WTC11 (cell line): ENCODE data around the gene FOXJ1. TPM values are rescaled to one million over a fixed set of nuclear protein-coding genes. Genes with fewer than 3 reads are reported as not detected.
A peak's percentile ranks its signal among the peaks of the same experiment; 100 is the strongest.

Source experiments
- ATAC-seq: fragments of 200-7000 bp; cut with Tn5 transposase; 2 replicates; pipeline ENCODE4 v1.10.0; 2021; ENCODE audit warnings: mild to moderate bottlenecking, moderate library complexity
- CTCF ChIA-PET: fragments of 300-600 bp; sonication (Branson Sonifier 250); formaldehyde crosslinking; loops from one replicate; lab custom pipeline; 2021; ENCODE audit warnings: antibody characterized with exemption; lab: Charles Lee
- POLR2A ChIA-PET: fragments of 350-600 bp; sonication (Branson Sonifier 250); formaldehyde crosslinking; loops from one replicate; lab custom pipeline; 2021; ENCODE audit warnings: antibody characterized with exemption; lab: Charles Lee
- DNase-seq: peaks from one replicate; pipeline ENCODE4 v3.0.0; 2021; ENCODE audit warnings: low spot score
- H3K27ac Mint-ChIP-seq: 2 replicates; pipeline ENCODE4 v1.8.0; 2021; ENCODE audit warnings: mixed read lengths
- H3K27me3 Mint-ChIP-seq: 2 replicates; pipeline ENCODE4 v1.8.0; 2021; ENCODE audit warnings: low read depth, mild to moderate bottlenecking, moderate library complexity, mixed read lengths
- H3K36me3 Mint-ChIP-seq: 2 replicates; pipeline ENCODE4 v1.8.0; 2021; ENCODE audit warnings: mixed read lengths
- H3K4me1 Mint-ChIP-seq: 2 replicates; pipeline ENCODE4 v1.8.0; 2022; ENCODE audit warnings: mixed read lengths
- H3K4me3 Mint-ChIP-seq: 2 replicates; pipeline ENCODE4 v1.8.0; 2021; ENCODE audit warnings: mild to moderate bottlenecking, moderate library complexity, mixed read lengths
- H3K9me3 Mint-ChIP-seq: 2 replicates; pipeline ENCODE4 v1.8.0; 2021; ENCODE audit warnings: mixed read lengths
- ATF6 ChIP-seq: sonication (generic); formaldehyde crosslinking; IDR thresholded peaks from 2 replicates; pipeline ENCODE4 v1.8.1; 2023; ENCODE audit warnings: mild to moderate bottlenecking, missing genetic modification reagents
- CBFB ChIP-seq: sonication (generic); formaldehyde crosslinking; IDR thresholded peaks from 2 replicates; pipeline ENCODE4 v1.8.1; 2022; ENCODE audit warnings: mild to moderate bottlenecking, low read depth, missing genetic modification reagents
- E2F1 ChIP-seq: sonication (generic); formaldehyde crosslinking; IDR thresholded peaks from 2 replicates; pipeline ENCODE4 v1.8.0; 2022; ENCODE audit warnings: mild to moderate bottlenecking, missing genetic modification reagents
- ESRRA ChIP-seq: sonication (generic); formaldehyde crosslinking; IDR thresholded peaks from 2 replicates; pipeline ENCODE4 v1.8.1; 2022; ENCODE audit warnings: mild to moderate bottlenecking, missing genetic modification reagents, borderline replicate concordance
- FOXK1 ChIP-seq: sonication (generic); formaldehyde crosslinking; IDR thresholded peaks from 2 replicates; pipeline ENCODE4 v1.8.0; 2022; ENCODE audit warnings: mild to moderate bottlenecking, moderate library complexity, missing genetic modification reagents
- GABPB1 ChIP-seq: sonication (generic); formaldehyde crosslinking; IDR thresholded peaks from 2 replicates; pipeline ENCODE4 v1.8.1; 2023; ENCODE audit warnings: mild to moderate bottlenecking, missing genetic modification reagents
- MXD4 ChIP-seq: fragments of 250-450 bp; sonication (Bioruptor Pico); IDR thresholded peaks from 2 replicates; pipeline ENCODE4 v1.8.0; 2021; ENCODE audit warnings: mild to moderate bottlenecking, moderate library complexity, borderline replicate concordance
- NFATC4 ChIP-seq: fragments of 250-450 bp; sonication (Bioruptor Pico); IDR thresholded peaks from 2 replicates; pipeline ENCODE4 v1.9.0; 2021; ENCODE audit warnings: mild to moderate bottlenecking
- NFE2L1 ChIP-seq: sonication (generic); formaldehyde crosslinking; IDR thresholded peaks from 2 replicates; pipeline ENCODE4 v1.8.1; 2023; ENCODE audit warnings: missing genetic modification reagents
- NR2C2 ChIP-seq: sonication (generic); formaldehyde crosslinking; IDR thresholded peaks from 2 replicates; pipeline ENCODE4 v1.8.0; 2022; ENCODE audit warnings: mild to moderate bottlenecking, missing genetic modification reagents
- NR3C1 ChIP-seq: sonication (generic); formaldehyde crosslinking; conservative IDR thresholded peaks from 2 replicates; pipeline ENCODE4 v1.8.1; 2023; ENCODE audit warnings: low read depth, mild to moderate bottlenecking, missing genetic modification reagents
- SMAD3 ChIP-seq: sonication (generic); formaldehyde crosslinking; IDR thresholded peaks from 2 replicates; pipeline ENCODE4 v1.8.0; 2022; ENCODE audit warnings: missing genetic modification reagents, mild to moderate bottlenecking, borderline replicate concordance
- USF1 ChIP-seq: sonication (generic); formaldehyde crosslinking; IDR thresholded peaks from 2 replicates; pipeline ENCODE4 v1.8.0; 2022; ENCODE audit warnings: mild to moderate bottlenecking, missing genetic modification reagents
- ZBTB21 ChIP-seq: sonication (generic); formaldehyde crosslinking; IDR thresholded peaks from 2 replicates; pipeline ENCODE4 v1.8.1; 2023; ENCODE audit warnings: mild to moderate bottlenecking, missing genetic modification reagents, borderline replicate concordance
- ZNF232 ChIP-seq: sonication (generic); formaldehyde crosslinking; IDR thresholded peaks from 2 replicates; pipeline ENCODE4 v1.8.0; 2022; ENCODE audit warnings: mild to moderate bottlenecking, missing genetic modification reagents
- ZNF317 ChIP-seq: sonication (generic); formaldehyde crosslinking; IDR thresholded peaks from 2 replicates; pipeline ENCODE4 v1.8.1; 2023; ENCODE audit warnings: low read depth, mild to moderate bottlenecking, moderate library complexity, missing genetic modification reagents, borderline replicate concordance
- total RNA-seq: library from RNA; stranded (reverse); gene quantifications from 3 replicates; pipeline ENCODE4 v1.2.3, GENCODE V29; 2021
- TF ChIP-seq, protein P1 (sequence below): sonication (generic); formaldehyde crosslinking; IDR thresholded peaks from 2 replicates; pipeline ENCODE4 v1.8.0; 2022; ENCODE audit warnings: missing genetic modification reagents

The FOXJ1 gene
- total RNA-seq, 1 experiment from 2014 or later: 11.8 TPM

DNA sequence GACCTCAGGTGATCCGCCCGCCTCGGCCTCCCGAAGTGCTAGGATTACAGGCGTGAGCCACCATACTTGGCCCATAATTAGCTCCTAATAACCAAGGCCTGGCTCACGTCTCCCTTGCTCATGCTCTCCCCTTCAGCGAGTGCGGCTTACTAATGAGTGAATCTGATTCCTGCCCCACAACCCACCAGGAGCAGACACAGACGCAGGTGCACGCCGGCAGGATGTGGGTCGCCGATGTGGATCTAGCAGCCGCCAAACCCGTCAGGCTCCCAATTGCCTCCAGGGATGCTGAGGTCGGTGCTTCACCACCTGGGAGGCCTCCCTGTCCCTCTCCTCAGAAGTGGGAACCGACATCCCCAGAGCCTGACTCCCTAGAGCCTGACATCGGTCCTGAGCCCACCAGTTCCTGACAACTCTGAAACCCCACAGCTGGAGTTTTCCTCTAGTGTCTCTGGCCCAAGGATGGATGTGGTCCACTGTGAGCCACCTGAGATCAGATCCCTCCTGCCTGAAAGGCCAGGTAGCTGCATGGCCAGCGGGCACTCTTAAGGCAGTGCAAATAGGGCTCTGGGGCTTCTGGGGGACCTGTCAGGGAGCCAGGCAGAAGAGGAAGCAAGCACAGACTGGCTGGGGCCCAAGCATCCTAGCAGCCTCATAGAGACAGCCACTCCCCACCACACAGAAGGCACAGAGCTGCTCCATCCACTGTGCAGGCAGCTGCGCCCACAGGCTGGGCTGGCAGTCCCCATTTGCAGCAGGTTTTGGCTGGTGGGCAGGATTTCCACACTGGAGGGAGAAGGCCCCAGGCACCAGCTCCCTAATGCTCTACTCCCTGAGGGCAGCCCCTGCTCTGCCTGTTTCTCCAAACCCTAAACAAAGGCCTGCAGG, 48.3 kb downstream of the FOXJ1 start (continued):
- no peak for TF ChIP-seq ATF6 (CRISPR knock-in tag)
- no peak for TF ChIP-seq NFATC4 (CRISPR knock-in tag)
- TF ChIP-seq ZNF232: no peak

DNA sequence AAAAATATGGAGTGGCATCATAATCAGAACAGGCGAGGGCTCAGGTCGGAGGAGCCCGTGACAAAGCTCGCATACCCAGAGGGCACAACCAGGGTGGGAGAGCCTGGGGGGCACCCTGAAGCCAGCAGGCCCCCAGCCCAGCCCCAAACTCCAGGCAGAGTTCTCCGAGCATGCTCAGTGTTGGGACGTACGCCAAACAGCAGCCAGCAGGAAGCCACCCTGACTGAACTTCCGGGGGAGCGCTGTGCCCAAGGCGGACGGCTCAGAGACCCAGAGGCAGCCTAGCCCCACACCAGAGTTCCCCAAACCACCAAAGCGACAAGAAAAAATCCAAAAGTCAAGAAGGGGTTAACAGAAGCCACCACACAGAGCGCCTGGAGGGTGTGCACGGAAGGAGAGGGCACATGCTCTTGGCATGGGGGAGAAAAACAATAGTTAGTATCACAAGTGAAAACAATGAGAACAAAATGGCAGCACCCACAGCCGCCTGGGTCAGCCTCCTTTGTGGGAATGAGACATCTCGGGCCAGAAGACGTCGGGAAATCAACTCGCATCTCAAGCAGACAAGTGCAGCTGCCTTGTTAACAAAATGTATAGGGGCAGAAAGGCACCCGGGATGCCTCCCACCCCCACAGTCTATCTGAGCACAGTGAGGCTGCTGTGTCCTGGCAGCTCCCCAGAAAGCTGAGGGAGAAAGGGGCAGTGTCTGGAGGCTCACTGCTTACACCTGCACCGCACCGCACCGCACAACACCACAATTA, 49.3 kb downstream of the FOXJ1 start:
- Mint-ChIP-seq H3K9me3 (no peaks in the 10 kb centered on the region), H3K27ac (peak overlapping the region; percentile 45; the same call in 1 of the 2 replicates)
- no peak for DNase-seq
- POLR2A ChIA-PET: no interaction called here
- TF ChIP-seq ZBTB21: no peak
- TF ChIP-seq SMAD3 (CRISPR knock-in tag): no peak
- TF ChIP-seq FOXK1 (CRISPR knock-in tag): no peak
- no peak for TF ChIP-seq NFATC4 (CRISPR knock-in tag)
- no peak for TF ChIP-seq NR3C1 (CRISPR knock-in tag)
- TF ChIP-seq GABPB1 (CRISPR knock-in tag): no peak
- no peak for TF ChIP-seq ZNF317 (CRISPR knock-in tag)
- TF ChIP-seq, protein P1, sequence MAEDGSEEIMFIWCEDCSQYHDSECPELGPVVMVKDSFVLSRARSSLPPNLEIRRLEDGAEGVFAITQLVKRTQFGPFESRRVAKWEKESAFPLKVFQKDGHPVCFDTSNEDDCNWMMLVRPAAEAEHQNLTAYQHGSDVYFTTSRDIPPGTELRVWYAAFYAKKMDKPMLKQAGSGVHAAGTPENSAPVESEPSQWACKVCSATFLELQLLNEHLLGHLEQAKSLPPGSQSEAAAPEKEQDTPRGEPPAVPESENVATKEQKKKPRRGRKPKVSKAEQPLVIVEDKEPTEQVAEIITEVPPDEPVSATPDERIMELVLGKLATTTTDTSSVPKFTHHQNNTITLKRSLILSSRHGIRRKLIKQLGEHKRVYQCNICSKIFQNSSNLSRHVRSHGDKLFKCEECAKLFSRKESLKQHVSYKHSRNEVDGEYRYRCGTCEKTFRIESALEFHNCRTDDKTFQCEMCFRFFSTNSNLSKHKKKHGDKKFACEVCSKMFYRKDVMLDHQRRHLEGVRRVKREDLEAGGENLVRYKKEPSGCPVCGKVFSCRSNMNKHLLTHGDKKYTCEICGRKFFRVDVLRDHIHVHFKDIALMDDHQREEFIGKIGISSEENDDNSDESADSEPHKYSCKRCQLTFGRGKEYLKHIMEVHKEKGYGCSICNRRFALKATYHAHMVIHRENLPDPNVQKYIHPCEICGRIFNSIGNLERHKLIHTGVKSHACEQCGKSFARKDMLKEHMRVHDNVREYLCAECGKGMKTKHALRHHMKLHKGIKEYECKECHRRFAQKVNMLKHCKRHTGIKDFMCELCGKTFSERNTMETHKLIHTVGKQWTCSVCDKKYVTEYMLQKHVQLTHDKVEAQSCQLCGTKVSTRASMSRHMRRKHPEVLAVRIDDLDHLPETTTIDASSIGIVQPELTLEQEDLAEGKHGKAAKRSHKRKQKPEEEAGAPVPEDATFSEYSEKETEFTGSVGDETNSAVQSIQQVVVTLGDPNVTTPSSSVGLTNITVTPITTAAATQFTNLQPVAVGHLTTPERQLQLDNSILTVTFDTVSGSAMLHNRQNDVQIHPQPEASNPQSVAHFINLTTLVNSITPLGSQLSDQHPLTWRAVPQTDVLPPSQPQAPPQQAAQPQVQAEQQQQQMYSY (CRISPR knock-in tag): no peak
- TF ChIP-seq USF1 (CRISPR knock-in tag): no peak
- no peak for TF ChIP-seq CBFB (CRISPR knock-in tag)
- no peak for TF ChIP-seq ESRRA
- no peak for TF ChIP-seq NR2C2
- TF ChIP-seq MXD4 (CRISPR knock-in tag): no peak
- no peak for TF ChIP-seq E2F1 (CRISPR knock-in tag)
- TF ChIP-seq NFE2L1 (CRISPR knock-in tag): no peak
- TF ChIP-seq, all 79 proteins: peak for 0
- no peaks in the 10 kb centered on the region for H3K27me3 Mint-ChIP-seq
- CTCF ChIA-PET: interaction anchor here (0.7 to 0.9 kb wide), 2 partner anchors 16 to 23 kb away, joined by 3 to 4 read pairs; no protein-coding TSS in a partner anchor
- H3K4me3 Mint-ChIP-seq: no peak overlapping the region
- H3K36me3 Mint-ChIP-seq: peaks cover 43% of the 10 kb centered on the region
- no peaks in the 10 kb centered on the region for H3K4me1 Mint-ChIP-seq
- no peak for ATAC-seq
